ENCODE measurements around the gene PICALM.

PICALM gene

DNA sequence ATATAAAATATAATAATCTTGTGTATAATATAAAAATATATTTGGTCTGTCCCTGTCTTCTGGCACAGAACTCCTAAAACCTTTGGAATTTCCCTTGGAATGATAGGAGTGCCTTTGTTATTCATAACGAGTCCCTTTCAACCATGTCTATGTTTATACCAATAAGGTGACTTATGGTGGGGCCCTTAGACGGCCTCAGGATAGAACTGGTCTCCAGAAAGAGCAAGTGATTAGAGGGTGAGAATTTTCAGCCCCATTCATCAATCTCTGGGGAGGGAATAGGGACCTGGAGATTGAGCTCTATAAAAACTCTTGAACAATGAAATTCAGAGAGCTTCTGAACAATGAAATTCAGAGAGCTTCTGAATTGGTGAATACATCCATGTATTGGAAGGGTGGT, 18.4 kb upstream of the PICALM start:
- no peak for DNase-seq (ENCODE audit: extremely low read depth in 1 of 2, low read depth in 1 of 2)

DNA sequence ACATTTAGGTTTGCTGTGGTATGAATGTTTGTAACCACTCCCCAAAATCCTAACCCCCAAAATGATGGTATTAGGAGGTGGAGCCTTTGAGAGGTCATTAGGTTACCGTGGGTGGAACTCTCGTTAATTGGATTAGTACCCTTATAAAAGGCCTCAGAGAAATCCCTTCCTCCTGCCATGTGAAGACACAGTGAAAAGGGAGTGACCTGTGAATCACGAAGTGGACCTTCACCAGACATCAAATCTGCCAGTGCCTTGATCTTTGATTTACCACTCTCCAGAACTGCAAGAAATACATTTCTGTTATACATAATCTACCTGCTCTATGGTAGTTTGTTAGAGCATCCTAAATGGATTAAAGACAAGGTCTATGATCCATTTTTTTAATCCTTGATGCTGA, 12.6 kb upstream of the PICALM start:
- no peak for DNase-seq (ENCODE audit: extremely low read depth in 1 of 2, low read depth in 1 of 2)

DNA sequence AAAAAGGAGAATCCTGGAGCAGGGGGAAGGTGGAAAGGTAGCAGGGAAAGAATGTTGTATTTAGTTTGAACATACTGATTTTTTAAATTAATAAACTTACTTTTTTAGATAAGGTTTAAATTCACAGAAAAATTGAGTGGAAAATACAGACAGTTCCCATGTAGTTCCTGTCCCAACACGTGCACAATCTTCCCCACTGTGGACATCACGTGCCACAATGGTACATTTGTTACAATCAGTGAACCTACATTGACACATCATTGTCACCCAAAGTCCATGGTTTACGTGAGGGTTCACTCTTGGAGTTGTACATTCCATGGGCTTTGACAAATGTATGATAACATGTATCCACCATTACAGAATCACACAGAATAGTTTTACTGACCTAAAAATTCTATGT, 10.5 kb upstream of the PICALM start:
- no peak for DNase-seq (ENCODE audit: extremely low read depth in 1 of 2, low read depth in 1 of 2)

DNA sequence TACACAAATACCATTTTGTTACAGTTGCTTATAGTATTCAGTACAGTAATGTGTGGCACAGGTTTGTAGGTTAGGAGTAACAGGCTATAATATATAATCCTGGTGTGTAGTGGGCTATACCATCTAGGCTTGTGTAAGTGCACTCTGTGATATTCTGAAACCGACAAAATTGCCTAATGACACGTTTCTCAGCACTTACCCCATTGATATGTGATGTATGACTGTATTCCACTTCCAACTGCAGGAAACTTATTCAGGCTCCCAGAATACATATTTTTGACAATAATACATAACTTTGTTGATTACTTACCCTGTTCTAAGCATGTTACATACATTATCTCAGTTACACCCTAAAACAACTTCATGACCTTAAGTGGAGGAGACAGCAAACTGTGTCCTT, 5.1 kb upstream of the PICALM start:
- no peak for DNase-seq (ENCODE audit: extremely low read depth in 1 of 2, low read depth in 1 of 2)

DNA sequence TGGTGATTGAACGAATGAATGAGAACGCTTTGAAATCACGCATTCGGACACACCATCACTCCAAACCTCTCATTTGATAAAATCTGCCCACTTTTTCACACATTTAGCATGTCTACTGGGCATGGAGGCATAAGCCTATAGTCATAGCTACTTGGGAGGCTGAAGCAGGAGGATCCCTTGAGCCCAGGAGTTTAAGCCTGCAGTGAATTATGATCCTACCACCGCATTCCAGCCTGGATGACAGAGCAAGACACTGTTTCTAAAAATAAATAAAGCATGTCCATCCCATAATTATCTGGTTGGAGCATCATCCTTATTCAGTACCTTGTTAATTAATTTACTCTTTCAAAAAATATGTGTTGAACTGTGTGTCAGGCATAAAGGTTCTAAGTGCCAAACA, 3.3 kb upstream of the PICALM start:
- DNase-seq (ENCODE audit: extremely low read depth in 1 of 2, low read depth in 1 of 2): no peak

DNA sequence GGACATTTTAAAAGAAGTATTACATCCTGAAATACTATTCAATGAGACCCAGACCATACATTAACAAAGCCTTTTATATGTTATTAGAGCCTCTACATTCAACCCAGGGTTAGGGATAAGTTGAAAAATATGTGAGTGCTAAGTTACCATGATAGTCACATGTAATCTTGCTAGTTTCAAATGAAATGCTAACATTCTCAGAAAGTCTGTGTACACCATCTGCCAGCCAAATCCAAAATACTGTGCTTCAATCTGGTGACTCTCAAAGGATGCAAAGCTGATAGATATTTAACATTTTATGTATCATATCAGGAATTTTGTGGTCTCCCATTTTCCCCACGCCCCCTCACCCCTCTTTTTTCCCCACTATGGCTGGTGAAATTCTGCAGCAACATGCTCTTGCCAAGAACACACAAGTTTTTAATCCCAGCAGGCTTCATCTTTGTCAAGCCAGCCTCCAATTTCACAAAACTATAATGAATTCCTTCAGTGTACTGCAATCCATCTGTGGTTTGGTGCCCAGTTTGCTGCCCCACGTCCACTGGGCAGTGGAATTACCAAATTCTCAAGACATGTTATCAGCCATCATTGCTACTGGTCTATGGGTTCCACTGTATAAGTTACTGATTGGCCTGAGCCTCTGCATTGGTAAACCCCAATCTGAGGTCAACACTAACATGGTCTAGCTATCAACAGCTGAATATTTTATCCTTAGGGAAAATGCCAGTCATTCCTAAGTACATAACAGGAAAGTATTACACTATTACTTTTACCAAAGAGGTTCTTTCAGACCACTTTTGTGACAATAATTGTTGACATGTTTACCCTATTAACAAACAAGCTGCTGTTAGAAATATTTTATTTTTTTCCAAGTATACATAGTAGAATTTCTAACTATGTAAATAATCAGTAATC, 1.5 kb upstream of the PICALM start:
- DNase-seq (ENCODE audit: extremely low read depth in 1 of 2, low read depth in 1 of 2): no peak

DNA sequence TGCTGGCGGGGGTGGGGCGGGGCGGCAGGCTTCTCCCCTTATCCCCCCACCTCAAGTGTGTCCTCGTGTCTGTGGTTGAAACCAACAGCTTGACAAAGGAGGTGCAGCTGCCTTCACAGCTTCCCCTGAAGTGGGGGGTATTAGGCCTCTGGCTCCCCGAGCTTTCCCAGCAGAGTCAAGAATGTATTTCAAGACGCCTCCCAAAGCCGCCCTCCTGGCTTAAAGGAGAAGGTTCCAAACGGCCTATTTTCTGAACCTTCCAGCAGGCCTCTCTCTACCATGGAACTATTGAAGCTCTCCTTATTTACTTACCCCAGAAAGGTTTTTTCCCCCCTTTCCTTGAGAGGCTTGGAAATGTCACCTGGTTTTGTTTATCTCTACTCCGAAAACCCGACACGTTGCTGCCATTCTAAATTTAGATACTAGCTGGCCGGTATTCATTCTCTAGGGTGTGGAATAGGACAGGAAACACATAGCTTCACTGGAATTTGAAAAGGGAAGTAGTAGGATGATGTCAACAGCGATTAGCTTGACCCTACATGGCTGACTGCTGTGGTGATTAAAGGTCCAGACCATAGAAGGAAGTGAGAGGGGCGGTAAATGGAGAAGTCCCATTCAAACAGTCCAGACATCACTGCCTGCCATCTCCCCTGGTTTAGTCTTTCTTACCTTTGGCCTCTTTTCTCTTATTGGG, 671 bp upstream of the PICALM start:
- DNase-seq (ENCODE audit: extremely low read depth in 1 of 2, low read depth in 1 of 2): no peak

DNA sequence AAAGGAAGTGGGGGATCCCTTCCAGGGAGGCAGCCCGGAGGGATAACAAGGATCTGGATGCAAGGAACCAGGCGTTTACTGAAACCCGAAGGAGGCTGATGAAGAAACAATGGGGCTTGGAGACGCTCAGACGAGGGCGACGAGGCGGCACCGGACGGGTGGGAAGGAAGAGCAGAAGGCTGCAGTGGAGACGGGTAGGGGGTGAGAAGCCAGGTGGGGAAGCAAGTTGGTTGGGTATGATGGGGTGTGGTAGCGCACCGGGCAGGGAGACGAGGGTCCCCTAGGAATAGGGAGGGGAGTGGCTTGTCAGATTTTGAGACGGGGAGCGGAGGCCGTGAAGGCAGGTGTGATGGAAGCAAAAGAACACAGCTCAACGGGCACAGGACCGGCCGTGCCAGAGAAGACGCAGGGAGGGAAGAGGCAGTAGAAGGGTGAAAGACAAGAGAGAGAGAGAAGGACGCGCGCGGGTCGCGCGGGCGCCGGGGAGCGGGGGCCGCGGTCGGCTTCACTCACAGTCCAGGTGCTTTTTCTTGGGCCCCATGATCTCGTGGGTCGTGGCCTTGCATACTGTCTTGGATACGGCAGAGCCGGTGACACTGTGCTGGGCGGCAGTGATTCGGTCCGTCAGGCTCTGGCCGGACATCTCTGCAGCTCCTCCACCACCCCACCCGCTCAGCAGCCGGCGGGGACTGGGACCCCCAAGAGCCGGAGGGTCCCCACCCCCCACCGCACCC, 579 bp downstream of the PICALM start:
- DNase-seq (ENCODE audit: extremely low read depth in 1 of 2, low read depth in 1 of 2): no peak

DNA sequence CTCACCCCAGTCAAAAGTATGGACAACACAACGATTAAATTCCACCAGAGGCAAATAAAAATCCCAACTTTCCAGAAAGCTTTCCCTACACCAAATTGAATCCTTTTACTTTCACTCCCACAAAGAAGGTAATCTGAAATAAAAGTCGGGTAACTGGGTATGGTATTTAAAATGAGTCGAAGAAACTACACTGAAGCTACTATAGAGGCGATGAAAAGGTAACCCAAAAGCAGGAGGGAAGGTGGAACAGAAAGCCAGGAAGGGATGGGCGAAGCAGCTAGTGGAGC, 1.1 kb downstream of the PICALM start:
- DNase-seq (ENCODE audit: extremely low read depth in 1 of 2, low read depth in 1 of 2): no peak

DNA sequence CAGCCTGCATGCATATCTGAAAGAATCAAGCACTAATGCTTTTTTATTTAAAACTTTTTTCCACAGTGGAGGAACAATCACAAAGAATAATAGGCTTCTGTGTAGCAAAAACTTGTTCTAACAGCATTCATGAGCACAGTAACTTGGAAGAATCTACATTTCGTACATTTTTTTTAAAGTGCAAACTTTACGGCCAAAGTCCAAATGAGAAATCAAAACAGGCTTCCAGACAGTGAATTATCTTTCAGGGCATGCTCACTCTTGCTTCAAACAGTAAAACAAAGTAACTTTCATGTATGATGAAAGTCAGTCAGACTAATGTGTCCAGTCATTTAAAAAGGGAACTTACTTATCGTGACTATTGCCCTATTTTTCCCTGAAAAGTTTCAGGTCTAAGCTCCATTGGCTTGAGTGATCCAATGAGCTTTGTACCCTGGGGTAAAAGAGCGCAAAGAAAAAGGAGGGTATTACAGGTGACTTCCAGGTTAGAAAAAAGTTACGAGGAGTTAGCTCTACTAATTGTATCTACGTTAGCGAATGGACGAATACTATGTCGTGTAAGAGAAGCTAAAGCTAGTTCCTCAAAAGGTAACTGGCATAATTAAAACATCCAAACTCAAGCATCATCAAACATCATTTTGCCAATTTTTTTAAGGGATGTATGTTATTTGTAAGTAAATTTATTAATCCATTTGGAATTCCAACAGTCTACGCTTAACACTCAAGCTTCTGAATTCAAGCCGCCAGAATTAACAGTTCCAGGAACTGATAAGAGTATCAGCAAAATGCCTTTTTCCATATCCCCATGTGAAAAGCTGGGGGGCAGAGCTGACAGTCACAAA, 1.7 kb downstream of the PICALM start:
- no peak for DNase-seq (ENCODE audit: extremely low read depth in 1 of 2, low read depth in 1 of 2)

DNA sequence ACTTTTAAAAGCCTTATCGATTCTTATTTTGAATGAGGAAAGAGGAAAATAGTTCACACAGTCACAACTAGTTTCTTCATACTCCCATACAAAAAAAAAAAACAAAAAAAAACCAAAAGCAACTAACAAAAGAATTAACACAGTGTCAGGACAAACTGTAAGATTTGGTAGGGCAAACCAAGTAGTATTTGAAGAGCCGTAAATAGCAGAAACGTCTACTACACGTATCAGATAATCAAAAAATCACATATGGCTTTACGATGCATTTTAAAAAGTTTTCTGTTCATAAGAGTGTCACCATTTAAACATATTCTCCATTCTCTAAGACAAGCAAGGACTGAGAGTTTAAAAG, 2.3 kb downstream of the PICALM start:
- no peak for DNase-seq (ENCODE audit: extremely low read depth in 1 of 2, low read depth in 1 of 2)

DNA sequence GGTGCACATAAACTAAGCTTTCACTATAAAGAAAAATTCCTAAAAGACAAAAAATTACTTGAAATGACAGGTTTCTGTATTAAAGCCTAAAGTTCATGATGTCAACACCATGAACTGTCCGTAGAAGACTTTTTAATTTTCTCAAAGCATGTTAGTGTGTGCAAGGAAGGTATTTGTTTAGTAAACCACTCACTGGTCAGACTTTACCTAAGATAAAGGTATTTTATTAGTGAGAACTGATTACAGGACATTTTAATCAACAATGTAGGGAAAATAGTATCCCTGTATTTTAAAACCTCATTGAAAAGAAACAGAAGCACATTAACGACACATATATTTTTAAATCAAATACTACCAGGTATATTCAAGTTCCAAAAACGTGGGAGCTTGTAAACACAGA, 2.9 kb downstream of the PICALM start:
- DNase-seq (ENCODE audit: extremely low read depth in 1 of 2, low read depth in 1 of 2): no peak

DNA sequence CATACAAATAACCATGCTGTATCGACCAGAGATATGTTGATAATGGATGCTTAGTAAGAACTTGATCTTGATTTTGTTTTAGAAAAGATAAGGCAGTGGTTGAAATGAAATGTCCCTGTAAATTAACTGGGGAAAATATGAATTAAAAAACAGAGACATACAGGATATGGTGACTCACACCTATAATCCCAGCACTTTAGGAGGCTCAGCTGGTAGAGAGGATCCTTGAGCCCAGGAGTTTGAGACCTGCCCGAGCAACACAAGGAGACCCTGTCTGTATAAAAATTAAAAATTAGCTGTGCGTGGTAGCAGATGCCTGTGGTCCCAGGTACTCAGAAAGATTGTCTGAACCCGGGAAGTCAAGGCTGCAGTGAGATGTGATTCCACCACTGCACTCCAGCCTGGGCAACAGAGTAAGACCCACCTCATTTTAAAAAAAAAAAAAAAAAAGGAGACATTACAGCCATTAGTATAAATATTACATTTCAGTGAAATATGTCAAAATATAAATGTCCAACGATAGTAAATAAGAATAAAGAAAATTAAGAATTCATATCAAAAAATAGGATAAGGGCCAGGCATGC, 4.6 kb downstream of the PICALM start:
- no peak for DNase-seq (ENCODE audit: extremely low read depth in 1 of 2, low read depth in 1 of 2)

DNA sequence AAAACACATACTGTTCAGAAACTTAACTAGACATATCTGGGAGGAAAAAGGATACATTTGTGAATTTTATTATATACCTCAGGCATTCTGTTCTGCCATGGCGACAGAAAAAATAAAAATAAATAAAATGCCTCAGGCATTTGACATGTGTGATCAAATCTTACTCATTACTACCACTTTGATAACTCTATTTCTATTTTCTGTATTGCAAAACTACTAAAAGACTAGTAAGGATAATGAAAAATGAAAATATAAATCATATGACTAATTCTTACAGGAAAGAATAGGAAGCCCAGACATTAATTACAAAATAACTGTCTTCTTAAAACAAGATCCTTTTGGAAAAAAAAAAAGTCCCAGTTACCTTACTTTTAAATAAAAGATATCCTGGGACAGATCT, 5.3 kb downstream of the PICALM start:
- DNase-seq (ENCODE audit: extremely low read depth in 1 of 2, low read depth in 1 of 2): no peak

DNA sequence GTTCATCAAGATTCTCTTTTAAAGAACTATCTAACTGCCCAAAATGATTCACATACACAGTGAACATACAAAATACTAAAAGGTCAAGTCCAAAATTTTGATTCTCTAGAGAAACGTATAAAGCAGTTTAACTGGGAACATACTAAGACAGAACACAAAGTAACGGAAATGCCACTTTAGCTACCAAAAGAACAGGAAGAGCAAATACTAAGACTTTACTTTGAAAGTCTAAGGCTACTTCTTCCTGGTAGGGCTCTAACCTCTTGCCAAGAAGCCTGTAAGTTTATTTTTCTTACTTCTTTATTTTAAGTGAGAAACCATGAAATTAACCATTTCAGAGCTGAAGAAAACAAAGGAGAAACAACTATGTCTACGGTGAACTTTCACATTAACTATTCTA, 6.2 kb downstream of the PICALM start:
- DNase-seq (ENCODE audit: extremely low read depth in 1 of 2, low read depth in 1 of 2): no peak

DNA sequence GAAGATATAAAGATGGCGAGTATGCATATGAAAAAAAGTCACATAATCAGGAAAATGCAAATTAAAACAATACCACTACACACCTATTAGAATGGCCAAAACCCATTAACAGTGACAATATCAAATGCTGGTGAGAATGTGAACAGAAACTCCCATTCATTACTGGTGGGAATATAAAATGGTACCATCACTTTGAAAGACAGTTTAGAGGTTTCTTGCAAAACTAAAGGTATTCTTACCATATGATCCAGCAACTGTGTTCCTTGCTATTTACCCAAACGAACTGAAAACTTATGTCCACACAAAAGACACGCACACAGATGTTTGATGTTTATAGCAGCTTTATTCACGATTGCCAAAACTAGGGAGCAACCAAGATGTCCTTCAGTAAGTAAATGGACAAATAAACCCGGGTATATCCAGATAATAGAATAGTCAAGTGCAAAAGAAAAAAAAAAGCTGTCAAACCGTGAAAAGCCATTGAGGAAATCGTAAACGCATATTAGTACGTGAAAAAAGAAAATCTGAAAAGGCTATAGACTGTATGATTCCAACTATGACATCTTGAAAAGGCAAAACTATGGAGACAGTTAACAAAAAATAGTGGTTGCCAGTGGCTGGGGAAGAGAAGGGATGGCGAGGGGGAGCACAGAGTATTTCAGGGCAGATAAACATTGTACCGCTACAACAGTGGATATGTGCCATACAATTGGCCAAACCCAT, 7.2 kb downstream of the PICALM start:
- no peak for DNase-seq (ENCODE audit: extremely low read depth in 1 of 2, low read depth in 1 of 2)

DNA sequence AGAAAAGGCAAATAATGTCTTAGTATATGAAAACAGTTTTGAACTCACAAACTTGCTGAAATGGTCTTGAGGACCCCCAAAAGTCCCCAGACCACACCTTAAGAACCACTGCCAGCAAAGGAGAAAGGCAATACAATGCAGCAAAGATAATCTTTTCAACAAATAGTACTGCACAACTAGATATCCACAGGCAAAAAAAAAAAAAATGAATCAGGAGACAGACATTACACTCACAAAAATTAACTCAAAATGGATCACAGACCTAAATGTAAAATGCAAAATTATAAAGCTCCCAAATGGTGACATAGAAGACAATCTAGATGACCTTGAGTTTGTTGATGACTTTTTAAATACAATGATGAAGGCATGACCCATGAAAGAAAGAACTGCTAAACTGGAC, 8.3 kb downstream of the PICALM start:
- DNase-seq (ENCODE audit: extremely low read depth in 1 of 2, low read depth in 1 of 2): no peak

DNA sequence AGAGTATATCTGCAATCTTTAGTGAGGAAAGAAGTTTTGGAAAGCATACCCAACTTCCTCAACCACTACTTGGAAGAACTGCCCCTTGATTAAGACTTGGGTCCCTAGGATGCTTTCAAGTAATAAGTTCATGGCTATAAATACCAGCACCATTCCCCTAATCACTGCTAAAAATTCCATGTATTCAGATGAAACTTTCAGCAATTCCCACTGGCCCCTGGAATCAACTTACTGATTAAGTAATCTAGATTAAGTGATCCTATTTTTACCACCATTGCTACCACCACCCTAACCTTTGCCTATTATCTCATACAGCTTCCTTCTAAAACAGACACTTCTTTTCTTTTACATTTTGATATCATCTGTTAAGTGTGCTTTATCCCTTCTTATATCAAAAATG, 10.5 kb downstream of the PICALM start:
- no peak for DNase-seq (ENCODE audit: extremely low read depth in 1 of 2, low read depth in 1 of 2)

DNA sequence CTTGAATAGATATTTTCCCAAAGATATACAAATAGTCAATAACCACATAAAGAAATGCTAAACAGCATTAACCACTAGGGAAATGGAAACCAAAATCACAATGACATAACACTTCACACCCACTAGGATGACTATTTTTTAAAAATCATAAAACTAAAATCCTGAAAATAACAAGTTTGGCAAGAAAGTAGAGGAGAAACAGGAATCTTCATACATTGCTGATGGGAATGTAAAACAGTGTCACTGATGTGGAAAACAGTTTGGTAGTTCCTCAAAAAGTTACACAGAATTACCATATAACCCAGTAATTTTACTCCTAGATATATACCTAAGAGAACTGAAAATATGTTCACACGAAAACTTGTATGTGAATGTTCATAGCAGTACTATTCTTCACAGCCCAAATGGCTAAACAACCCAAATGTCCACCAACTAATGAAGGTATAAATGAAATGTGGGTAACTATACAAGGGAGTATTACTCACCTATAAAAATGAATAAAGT, 12.5 kb downstream of the PICALM start:
- DNase-seq (ENCODE audit: extremely low read depth in 1 of 2, low read depth in 1 of 2): no peak
